ENCODE data around the gene GSTM5. TPM values are rescaled to one million over a fixed set of nuclear protein-coding genes. Genes with fewer than 3 reads are reported as not detected.

The GSTM5 gene
- total and polyA plus RNA-seq, 12 donors: 0.48 to 10.5 (median 3.3) TPM

DNA sequence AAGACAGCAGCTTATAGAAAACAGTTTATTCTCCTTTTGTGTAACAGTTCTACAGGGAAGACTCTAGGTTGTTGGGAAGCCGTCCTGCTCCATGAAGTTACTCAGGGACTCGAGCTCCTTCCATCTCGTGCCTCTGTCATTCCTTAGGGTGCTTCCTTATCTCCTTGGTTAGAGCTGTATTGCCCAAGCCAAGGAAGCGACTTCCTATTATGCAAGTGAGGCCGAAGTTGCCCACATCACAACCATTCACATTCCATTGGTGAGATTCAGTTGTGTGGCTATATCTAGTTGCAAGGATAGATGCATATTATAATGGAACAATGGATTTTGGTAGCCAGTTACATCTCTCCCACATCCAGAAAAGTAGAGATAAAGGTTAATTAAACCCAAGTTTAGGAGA lies 9.0 kb downstream of the GSTM5 start:
- no peak for TF ChIP-seq POLR2A (IDR thresholded peaks at IDR 0.05)
- TF ChIP-seq, protein P1, sequence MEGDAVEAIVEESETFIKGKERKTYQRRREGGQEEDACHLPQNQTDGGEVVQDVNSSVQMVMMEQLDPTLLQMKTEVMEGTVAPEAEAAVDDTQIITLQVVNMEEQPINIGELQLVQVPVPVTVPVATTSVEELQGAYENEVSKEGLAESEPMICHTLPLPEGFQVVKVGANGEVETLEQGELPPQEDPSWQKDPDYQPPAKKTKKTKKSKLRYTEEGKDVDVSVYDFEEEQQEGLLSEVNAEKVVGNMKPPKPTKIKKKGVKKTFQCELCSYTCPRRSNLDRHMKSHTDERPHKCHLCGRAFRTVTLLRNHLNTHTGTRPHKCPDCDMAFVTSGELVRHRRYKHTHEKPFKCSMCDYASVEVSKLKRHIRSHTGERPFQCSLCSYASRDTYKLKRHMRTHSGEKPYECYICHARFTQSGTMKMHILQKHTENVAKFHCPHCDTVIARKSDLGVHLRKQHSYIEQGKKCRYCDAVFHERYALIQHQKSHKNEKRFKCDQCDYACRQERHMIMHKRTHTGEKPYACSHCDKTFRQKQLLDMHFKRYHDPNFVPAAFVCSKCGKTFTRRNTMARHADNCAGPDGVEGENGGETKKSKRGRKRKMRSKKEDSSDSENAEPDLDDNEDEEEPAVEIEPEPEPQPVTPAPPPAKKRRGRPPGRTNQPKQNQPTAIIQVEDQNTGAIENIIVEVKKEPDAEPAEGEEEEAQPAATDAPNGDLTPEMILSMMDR (IDR thresholded peaks at IDR 0.05): no peak
- 74 to 90% (median 81%) methylated on average over 5 of the region's 5 CpGs for WGBS, 4 donors
- intact Hi-C loops (cut with DNase I): no loop called here
- no peak for DNase-seq
- Histone ChIP-seq H3K4me1 (replicated peaks in 1 of 2) (no peaks in the 10 kb centered on the region), H3K9me3 (replicated peaks in 1 of 3) (no peaks in the 10 kb centered on the region), H3K27ac (no peak overlapping the region), H3K36me3 (replicated peaks in 1 of 2) (no peaks in the 10 kb centered on the region), H3K4me3 (no peak overlapping the region), H3K27me3 (no peaks in the 10 kb centered on the region)

DNA sequence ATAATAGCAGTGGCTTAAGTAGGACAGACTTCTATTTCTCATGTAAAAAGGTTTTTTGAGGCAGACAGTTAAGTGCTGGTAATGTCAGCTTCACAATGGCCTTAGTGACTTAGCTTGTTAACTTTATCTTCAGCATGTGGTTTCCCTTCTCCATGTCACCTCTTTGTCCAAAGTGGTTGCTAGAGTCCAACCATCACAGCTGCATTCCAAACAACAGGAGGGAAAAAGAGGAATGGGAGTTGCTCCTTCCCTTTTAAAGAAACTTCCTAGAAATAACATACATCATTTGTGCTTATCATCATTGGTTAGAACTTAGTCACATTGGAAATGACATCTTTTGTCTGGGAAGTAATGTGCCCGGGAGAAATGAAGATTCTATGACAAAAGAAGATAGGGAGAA lies 9.9 kb downstream of the GSTM5 start:
- 85 to 94% (median 89%) methylated on average over 1 of the region's 1 CpG for WGBS, 4 donors
- Histone ChIP-seq H3K27me3 (no peaks in the 10 kb centered on the region), H3K27ac (no peak overlapping the region), H3K4me1 (replicated peaks in 1 of 2) (no peaks in the 10 kb centered on the region), H3K4me3 (no peak overlapping the region), H3K36me3 (replicated peaks in 1 of 2) (no peaks in the 10 kb centered on the region), H3K9me3 (replicated peaks in 1 of 3) (no peaks in the 10 kb centered on the region)
- intact Hi-C loops (cut with DNase I): no loop called here
- no peak for DNase-seq
- TF ChIP-seq, protein P1 (IDR thresholded peaks at IDR 0.05): no peak
- no peak for TF ChIP-seq POLR2A (IDR thresholded peaks at IDR 0.05)

DNA sequence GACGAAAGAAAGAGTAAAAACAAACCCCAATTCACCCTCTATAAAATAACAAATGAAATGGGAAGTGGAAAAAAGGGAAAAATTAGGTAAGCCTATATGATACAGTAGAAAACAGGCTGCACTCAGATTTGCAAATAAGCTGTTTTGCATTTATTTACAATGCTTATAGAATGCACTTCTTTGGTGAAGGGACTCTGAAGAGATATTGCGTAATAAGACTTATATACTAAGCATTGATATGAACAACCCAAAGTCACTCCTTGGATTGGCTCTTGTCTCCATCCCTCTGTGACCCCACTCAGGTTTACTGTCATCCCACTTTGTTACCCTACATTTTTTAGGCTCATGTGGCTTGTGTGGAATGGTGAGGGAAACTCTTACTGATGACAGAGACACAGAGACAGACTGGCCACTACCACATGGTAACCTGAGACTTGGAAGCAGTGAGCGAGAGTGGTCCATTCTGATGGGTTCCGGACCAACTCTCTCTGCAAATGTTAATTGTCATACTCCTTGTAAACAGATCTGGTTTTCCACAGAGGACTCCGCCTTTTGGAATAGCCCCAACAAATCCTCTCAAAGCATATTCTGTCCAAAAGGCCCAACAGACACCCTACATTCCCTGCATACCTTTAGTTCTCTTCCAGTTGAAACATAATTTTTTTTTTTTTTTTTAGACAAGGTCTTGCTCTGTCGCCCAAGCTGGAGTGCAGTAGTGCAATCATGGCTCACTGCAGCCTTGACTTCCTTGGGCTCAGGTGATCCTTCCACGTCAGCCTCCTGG lies 11.0 kb downstream of the GSTM5 start:
- 75 to 87% (median 81%) methylated on average over 7 of the region's 7 CpGs for WGBS, 4 donors
- H3K27me3 ChIP-seq: no peaks in the 10 kb centered on the region
- H3K4me1 ChIP-seq (replicated peaks in 1 of 2): no peaks in the 10 kb centered on the region
- intact Hi-C loops (cut with DNase I): no loop called here
- H3K9me3 ChIP-seq (replicated peaks in 1 of 3): no peaks in the 10 kb centered on the region
- no peak overlapping the region for H3K4me3 ChIP-seq
- H3K27ac ChIP-seq: no peak overlapping the region
- no peak for DNase-seq
- H3K36me3 ChIP-seq (replicated peaks in 1 of 2): no peaks in the 10 kb centered on the region
- TF ChIP-seq, protein P1 (IDR thresholded peaks at IDR 0.05): no peak
- TF ChIP-seq POLR2A (IDR thresholded peaks at IDR 0.05): no peak

DNA sequence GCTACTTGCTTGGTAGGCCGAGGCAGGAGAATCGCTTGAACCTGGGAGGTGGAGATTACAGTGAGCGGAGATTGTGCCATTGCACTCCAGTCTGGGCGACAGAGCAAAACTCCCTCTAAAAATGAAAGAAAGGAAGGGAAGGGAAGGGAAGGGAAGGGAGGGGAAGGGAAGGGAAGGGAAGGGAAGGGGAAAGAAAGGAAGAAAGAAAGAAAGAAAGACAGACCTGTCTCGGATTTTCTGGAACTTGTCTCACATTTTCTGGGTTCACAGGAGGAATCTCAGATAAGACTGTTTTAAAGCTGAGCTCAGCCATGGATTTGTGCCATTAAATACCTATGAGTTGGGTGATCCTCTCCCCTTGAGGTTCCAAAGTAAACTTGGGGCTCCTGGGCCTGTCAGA lies 12.9 kb downstream of the GSTM5 start:
- Histone ChIP-seq H3K36me3 (replicated peaks in 1 of 2) (no peaks in the 10 kb centered on the region), H3K27me3 (no peaks in the 10 kb centered on the region), H3K4me3 (no peak overlapping the region), H3K27ac (no peak overlapping the region), H3K9me3 (replicated peaks in 1 of 3) (no peaks in the 10 kb centered on the region), H3K4me1 (replicated peaks in 1 of 2) (no peaks in the 10 kb centered on the region)
- 72 to 95% (median 92%) methylated on average over 3 to 5 of the region's 5 CpGs for WGBS, 4 donors
- TF ChIP-seq, protein P1 (IDR thresholded peaks at IDR 0.05): no peak
- no peak for TF ChIP-seq POLR2A (IDR thresholded peaks at IDR 0.05)
- DNase-seq: no peak
- intact Hi-C loops (cut with DNase I): no loop called here

Measured in adrenal gland (tissue), 12 donors.